K562 treated with DMSO at 1 percent for 4 hours (cell line): ENCODE data around the gene CTU1. TPM values are rescaled to one million over a fixed set of nuclear protein-coding genes. Genes with fewer than 3 reads are reported as not detected.

Experiments
- total RNA-seq: library from RNA; unstranded; fragments of 300-600 nt; gene quantifications from 2 replicates; pipeline ENCODE4 v1.2.3, GENCODE V29; 2022; ENCODE audit not compliant: insufficient read depth

The CTU1 gene
- total RNA-seq, result 13.2 and 13.3 TPM in 2 replicates

DNA sequence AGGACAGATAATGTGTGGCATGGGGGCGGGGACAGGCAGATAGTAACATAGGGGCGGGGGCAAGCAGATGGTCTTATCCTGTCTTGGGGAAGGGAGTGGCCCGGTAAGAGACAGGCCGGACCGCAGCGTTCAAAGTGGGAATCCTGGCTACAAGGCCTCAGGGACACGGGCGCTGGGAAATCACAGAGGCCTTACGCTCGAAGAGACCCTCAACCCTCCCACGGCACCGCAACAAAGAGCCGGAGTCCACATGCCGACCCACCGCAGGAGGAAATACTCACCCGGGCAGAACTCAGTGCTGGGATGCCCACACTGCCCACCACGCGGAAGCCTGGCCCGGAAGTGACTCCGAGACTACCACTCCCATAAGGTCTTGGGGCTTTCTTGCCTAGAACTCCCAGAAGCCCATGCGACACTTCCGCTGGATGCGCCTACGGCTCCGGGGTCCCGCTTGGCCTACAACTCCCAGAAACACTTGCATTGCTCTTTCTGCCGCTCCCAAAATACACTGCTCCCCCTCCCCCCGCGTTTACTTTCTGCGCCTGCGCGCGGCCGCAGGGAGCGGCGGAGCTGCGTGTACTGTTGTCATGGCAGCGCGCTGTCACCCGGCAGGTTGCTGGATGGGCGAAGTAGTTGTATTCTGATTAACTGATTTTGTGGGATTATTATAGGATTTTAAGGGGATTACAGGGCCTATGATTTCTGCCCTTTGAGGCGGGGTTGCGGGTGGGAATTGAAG, at the start of gene CTU1:
Gene CTU1 (minus strand): TSS at position 344 of the 739 bp plus-strand sequence. CDS start 3,840 bp downstream, outside the sequence.

DNA sequence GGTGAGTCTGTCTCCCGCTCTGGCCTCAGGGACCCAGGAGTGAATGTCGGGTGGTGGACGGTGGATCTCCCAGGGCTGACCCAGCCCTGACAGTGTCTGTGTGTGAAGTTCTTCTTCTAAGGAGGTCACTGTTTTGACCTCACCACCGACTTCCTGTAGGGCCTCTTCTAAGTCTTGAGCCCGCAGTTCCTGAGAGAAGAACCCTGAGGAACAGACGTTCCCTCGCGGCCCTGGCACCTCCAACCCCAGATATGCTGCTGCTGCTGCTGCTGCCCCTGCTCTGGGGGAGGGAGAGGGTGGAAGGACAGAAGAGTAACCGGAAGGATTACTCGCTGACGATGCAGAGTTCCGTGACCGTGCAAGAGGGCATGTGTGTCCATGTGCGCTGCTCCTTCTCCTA, 33.9 kb upstream of the CTU1 start, which contains the start of gene SIGLEC7:
Gene SIGLEC7 (plus strand): TSS at position 183 of the 400 bp plus-strand sequence. CDS start 69 bp downstream, at position 252.

DNA sequence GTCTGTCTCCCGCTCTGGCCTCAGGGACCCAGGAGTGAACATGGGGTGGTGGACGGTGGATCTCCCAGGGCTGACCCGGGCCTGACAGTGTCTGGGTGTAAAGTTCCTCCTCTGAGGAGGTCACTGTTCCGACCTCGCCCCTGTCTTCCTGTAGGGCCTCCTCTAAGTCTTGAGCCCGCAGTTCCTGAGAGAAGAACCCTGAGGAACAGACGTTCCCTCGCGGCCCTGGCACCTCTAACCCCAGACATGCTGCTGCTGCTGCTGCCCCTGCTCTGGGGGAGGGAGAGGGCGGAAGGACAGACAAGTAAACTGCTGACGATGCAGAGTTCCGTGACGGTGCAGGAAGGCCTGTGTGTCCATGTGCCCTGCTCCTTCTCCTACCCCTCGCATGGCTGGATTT, 16.5 kb upstream of the CTU1 start, which contains the start of gene SIGLEC9:
Gene SIGLEC9 (plus strand): TSS at position 178 of the 400 bp plus-strand sequence. CDS start 69 bp downstream, at position 247.

DNA sequence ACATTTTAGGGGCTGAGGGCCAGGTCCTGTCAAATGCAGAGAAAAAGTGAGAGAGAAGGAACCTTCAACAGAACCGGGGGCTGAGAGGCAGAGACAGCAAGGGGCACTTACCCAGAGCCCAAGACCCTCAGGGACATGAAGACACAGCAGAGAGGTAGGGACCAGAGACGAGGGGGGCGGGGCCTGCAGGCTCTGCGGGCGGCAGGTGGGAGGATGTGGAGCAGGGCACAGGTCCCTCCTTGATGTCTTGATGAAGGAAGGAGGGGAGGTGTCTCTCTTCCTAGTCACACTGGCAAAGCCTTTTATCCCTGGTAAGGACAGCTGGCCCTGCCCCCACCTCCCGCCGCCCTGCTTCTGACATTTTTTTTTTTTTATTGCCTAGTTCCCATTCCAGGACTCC, 25.6 kb downstream of the CTU1 start, which contains the start of gene KLK14:
Gene KLK14 (minus strand): TSS at position 277 of the 400 bp plus-strand sequence. CDS start 273 bp downstream, at position 4.

DNA sequence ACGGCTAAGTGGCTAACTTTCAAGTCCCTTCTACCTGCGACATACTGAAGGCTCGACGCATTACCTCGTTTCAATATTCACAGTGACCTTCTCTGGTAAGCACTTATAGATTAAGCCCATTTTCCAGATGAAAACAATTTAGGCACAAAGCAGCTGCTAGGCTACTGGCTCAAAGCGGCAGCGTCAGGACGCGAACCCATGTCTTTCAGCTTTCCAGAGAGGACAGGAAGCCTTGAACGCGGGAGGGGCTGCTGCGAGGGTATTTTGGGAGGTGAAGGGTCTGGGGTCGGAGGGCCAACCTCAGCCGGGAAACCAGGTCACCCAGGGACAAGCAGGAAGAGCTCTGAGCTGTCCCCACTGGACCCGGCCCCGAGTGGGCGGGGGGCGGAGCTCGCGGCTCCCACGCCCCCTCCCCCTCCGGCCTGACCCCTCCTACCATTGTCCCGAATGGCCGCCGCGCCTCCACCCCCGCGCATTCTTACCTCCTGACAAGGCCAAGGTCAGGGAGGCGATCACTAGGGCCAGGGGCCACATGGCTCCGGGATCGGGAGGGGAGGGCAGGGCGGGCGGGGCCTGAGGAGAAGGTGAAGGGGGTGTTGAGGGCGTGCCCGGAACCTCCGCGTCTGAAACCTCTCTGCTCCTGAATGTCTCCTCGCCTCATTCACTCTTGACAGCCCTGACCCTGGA, 43.5 kb downstream of the CTU1 start, which contains the start of gene KLK13:
Gene KLK13 (minus strand): TSS at position 559 of the 687 bp plus-strand sequence. CDS start 25 bp downstream, at position 534.

Other genes starting within 250 kb of the CTU1 start
- not detected in 2 replicates for gene KLK2, start 235.0 kb downstream of the CTU1 start, total RNA-seq
- gene KLK4, start 197.0 kb downstream of the CTU1 start, total RNA-seq, result not detected in 2 replicates
- not detected in 2 replicates for gene KLK5, start 155.4 kb downstream of the CTU1 start, total RNA-seq
- not detected in 2 replicates for gene KLK6, start 138.8 kb downstream of the CTU1 start, total RNA-seq
- not detected in 2 replicates for gene KLK7, start 124.5 kb downstream of the CTU1 start, total RNA-seq
- not detected in 2 replicates for gene KLK8, start 106.8 kb downstream of the CTU1 start, total RNA-seq
- not detected in 2 replicates for gene KLK10, start 88.7 kb downstream of the CTU1 start, total RNA-seq
- not detected in 2 replicates for gene KLK11, start 81.8 kb downstream of the CTU1 start, total RNA-seq
- not detected in 2 replicates for gene KLK12, start 73.4 kb downstream of the CTU1 start, total RNA-seq
- gene KLK13, start 43.3 kb downstream of the CTU1 start, total RNA-seq, result 2.8 TPM in 1 of 2 replicates, not detected in the other
- gene KLK14, start 25.5 kb downstream of the CTU1 start, total RNA-seq, result not detected in 2 replicates
- 0.52 TPM in 1 of 2 replicates, not detected in the other for gene SIGLEC9, start 16.5 kb upstream of the CTU1 start, total RNA-seq
- 0.48 TPM in 1 of 2 replicates, not detected in the other for gene SIGLEC7, start 33.9 kb upstream of the CTU1 start, total RNA-seq
- gene CD33, start 116.7 kb upstream of the CTU1 start, total RNA-seq, result 58.9 and 71.8 TPM in 2 replicates
- not detected in 2 replicates for gene SIGLECL1, start 142.7 kb upstream of the CTU1 start, total RNA-seq
- gene IGLON5, start 203.2 kb upstream of the CTU1 start, total RNA-seq, result 0.30 TPM in 1 of 2 replicates, not detected in the other
- 4.1 and 9.1 TPM in 2 replicates for gene VSIG10L, start 233.7 kb upstream of the CTU1 start, total RNA-seq